ENCODE results near the gene TSEN2.

The TSEN2 gene

GRCh38 chr3:12556314-12556689 lies 72.0 kb downstream of the TSEN2 start:
- CTCF ChIA-PET = no interaction called here
- DNase-seq = no peak
- peak overlapping the region; percentile 95 for H3K27ac Mint-ChIP-seq
- peak overlapping the region; percentile 82 for H3K4me3 Mint-ChIP-seq
- no peaks in the 10 kb centered on the region for H3K36me3 Mint-ChIP-seq
- peaks cover 56% of the 10 kb centered on the region for H3K4me1 Mint-ChIP-seq
- peaks cover 40% of the 10 kb centered on the region for H3K27me3 Mint-ChIP-seq
- H3K9me3 Mint-ChIP-seq = no peaks in the 10 kb centered on the region

GRCh38 chr3:12556690-12557472 lies 72.6 kb downstream of the TSEN2 start, which contains the start of gene MKRN2:
TSS of gene MKRN2 (plus strand) at chr3:12557087. CDS start at chr3:12557151, 64 bp downstream.
- CTCF ChIA-PET = no interaction called here
- H3K27me3 Mint-ChIP-seq = peaks cover 35% of the 10 kb centered on the region
- H3K4me1 Mint-ChIP-seq = peaks cover 58% of the 10 kb centered on the region
- H3K27ac Mint-ChIP-seq = peak within 1 kb of the TSS; percentile 95
- peak within 1 kb of the TSS; percentile 82 for H3K4me3 Mint-ChIP-seq
- no peaks in the 10 kb centered on the region for H3K9me3 Mint-ChIP-seq
- peak; percentile 87 for DNase-seq
- no peaks in the 10 kb centered on the region for H3K36me3 Mint-ChIP-seq

GRCh38 chr3:12557473-12558100 lies 73.3 kb downstream of the TSEN2 start:
- H3K27me3 Mint-ChIP-seq = peaks cover 28% of the 10 kb centered on the region
- H3K4me1 Mint-ChIP-seq = peaks cover 60% of the 10 kb centered on the region
- no peaks in the 10 kb centered on the region for H3K36me3 Mint-ChIP-seq
- peak overlapping the region; percentile 82 for H3K4me3 Mint-ChIP-seq
- CTCF ChIA-PET = interaction anchor here (1.7 kb wide), 1 partner anchor 20 kb away, joined by 6 read pairs; no protein-coding TSS in a partner anchor
- H3K9me3 Mint-ChIP-seq = no peaks in the 10 kb centered on the region
- H3K27ac Mint-ChIP-seq = peak overlapping the region; percentile 95
- no peak for DNase-seq

GRCh38 chr3:12558706-12559105 lies 74.4 kb downstream of the TSEN2 start:
- H3K4me3 Mint-ChIP-seq = peak overlapping the region; percentile 82
- DNase-seq = no peak
- H3K27ac Mint-ChIP-seq = no peak overlapping the region
- no peaks in the 10 kb centered on the region for H3K9me3 Mint-ChIP-seq
- CTCF ChIA-PET = interaction anchor here (1.2 to 1.7 kb wide), 2 partner anchors 10 to 19 kb away, joined by 4 to 6 read pairs; no protein-coding TSS in a partner anchor
- H3K27me3 Mint-ChIP-seq = peaks cover 20% of the 10 kb centered on the region
- H3K4me1 Mint-ChIP-seq = peaks cover 57% of the 10 kb centered on the region
- peaks cover under 1% of the 10 kb centered on the region for H3K36me3 Mint-ChIP-seq

GRCh38 chr3:12559520-12559919 lies 75.2 kb downstream of the TSEN2 start:
- CTCF ChIA-PET = interaction anchor here (1.2 to 1.7 kb wide), 2 partner anchors 9 to 18 kb away, joined by 4 to 6 read pairs; no protein-coding TSS in a partner anchor
- Mint-ChIP-seq H3K27me3 (peaks cover 13% of the 10 kb centered on the region), H3K9me3 (no peaks in the 10 kb centered on the region), H3K27ac (no peak overlapping the region), H3K36me3 (peaks cover 4% of the 10 kb centered on the region), H3K4me1 (peaks cover 51% of the 10 kb centered on the region), H3K4me3 (no peak overlapping the region)
- DNase-seq = no peak

- H3K9me3 Mint-ChIP-seq = peaks cover 2% of the 10 kb centered on the region
- H3K4me1 Mint-ChIP-seq = peaks cover 47% of the 10 kb centered on the region
- DNase-seq = no peak
- peaks cover 6% of the 10 kb centered on the region for H3K27me3 Mint-ChIP-seq
- peaks cover 12% of the 10 kb centered on the region for H3K36me3 Mint-ChIP-seq
- no peak overlapping the region for H3K4me3 Mint-ChIP-seq
- CTCF ChIA-PET = no interaction called here
- peak overlapping the region; percentile 64 for H3K27ac Mint-ChIP-seq
These were observed 76.4 kb downstream of the TSEN2 start for GRCh38 chr3:12560505-12561190.

GRCh38 chr3:12561397-12561796 lies 77.1 kb downstream of the TSEN2 start:
- Mint-ChIP-seq H3K36me3 (peaks cover 16% of the 10 kb centered on the region), H3K4me3 (no peak overlapping the region), H3K9me3 (peaks cover 6% of the 10 kb centered on the region), H3K4me1 (peaks cover 46% of the 10 kb centered on the region), H3K27ac (no peak overlapping the region), H3K27me3 (peaks cover 4% of the 10 kb centered on the region)
- DNase-seq = no peak
- CTCF ChIA-PET = interaction anchor here (0.6 kb wide), 1 partner anchor 46 kb away, joined by 5 read pairs; no protein-coding TSS in a partner anchor

- DNase-seq = no peak
- Mint-ChIP-seq H3K36me3 (peaks cover 24% of the 10 kb centered on the region), H3K9me3 (peaks cover 11% of the 10 kb centered on the region), H3K4me1 (peaks cover 48% of the 10 kb centered on the region), H3K4me3 (no peak overlapping the region), H3K27ac (no peak overlapping the region), H3K27me3 (no peaks in the 10 kb centered on the region)
- CTCF ChIA-PET = interaction anchor here (0.6 kb wide), 1 partner anchor 10 kb away, joined by 4 read pairs; no protein-coding TSS in a partner anchor
These were observed 78.2 kb downstream of the TSEN2 start for GRCh38 chr3:12562451-12562850.

GRCh38 chr3:12566976-12567375 lies 82.7 kb downstream of the TSEN2 start:
- Mint-ChIP-seq H3K27ac (no peak overlapping the region), H3K9me3 (peaks cover 11% of the 10 kb centered on the region), H3K4me1 (peaks cover 13% of the 10 kb centered on the region), H3K4me3 (no peak overlapping the region), H3K36me3 (peaks cover 56% of the 10 kb centered on the region), H3K27me3 (no peaks in the 10 kb centered on the region)
- DNase-seq = no peak
- CTCF ChIA-PET = interaction anchor here (0.6 kb wide), 1 partner anchor 11 kb away, joined by 3 read pairs; no protein-coding TSS in a partner anchor

GRCh38 chr3:12568747-12569146 lies 84.5 kb downstream of the TSEN2 start:
- no peak for DNase-seq
- Mint-ChIP-seq H3K36me3 (peaks cover 67% of the 10 kb centered on the region), H3K27me3 (no peaks in the 10 kb centered on the region), H3K4me1 (peaks cover 12% of the 10 kb centered on the region), H3K9me3 (peaks cover 11% of the 10 kb centered on the region), H3K27ac (no peak overlapping the region), H3K4me3 (no peak overlapping the region)
- CTCF ChIA-PET = interaction anchor here (1.9 kb wide), 1 partner anchor 10 kb away, joined by 4 read pairs; no protein-coding TSS in a partner anchor

- peaks cover 72% of the 10 kb centered on the region for H3K36me3 Mint-ChIP-seq
These were observed 85.6 kb downstream of the TSEN2 start for GRCh38 chr3:12569836-12570235.

GRCh38 chr3:12571986-12572385 lies 87.7 kb downstream of the TSEN2 start:
- DNase-seq = no peak
- Mint-ChIP-seq H3K36me3 (peaks cover 74% of the 10 kb centered on the region), H3K9me3 (peaks cover under 1% of the 10 kb centered on the region), H3K4me1 (peaks cover 4% of the 10 kb centered on the region), H3K27ac (no peak overlapping the region), H3K4me3 (no peak overlapping the region), H3K27me3 (no peaks in the 10 kb centered on the region)
- CTCF ChIA-PET = no interaction called here

More at GRCh38 chr3:12569836-12570235, 85.6 kb downstream of the TSEN2 start:
- H3K9me3 Mint-ChIP-seq = peaks cover 11% of the 10 kb centered on the region
- peaks cover 12% of the 10 kb centered on the region for H3K4me1 Mint-ChIP-seq
- H3K27ac Mint-ChIP-seq = no peak overlapping the region
- no peaks in the 10 kb centered on the region for H3K27me3 Mint-ChIP-seq
- H3K4me3 Mint-ChIP-seq = no peak overlapping the region
- DNase-seq = no peak
- CTCF ChIA-PET = interaction anchor here (1.9 kb wide), 1 partner anchor 11 kb away, joined by 4 read pairs; no protein-coding TSS in a partner anchor

- no peaks in the 10 kb centered on the region for H3K27me3 Mint-ChIP-seq
- no peak for DNase-seq
- H3K9me3 Mint-ChIP-seq = no peaks in the 10 kb centered on the region
- H3K4me1 Mint-ChIP-seq = no peaks in the 10 kb centered on the region
- no peak overlapping the region for H3K27ac Mint-ChIP-seq
- no peak overlapping the region for H3K4me3 Mint-ChIP-seq
- CTCF ChIA-PET = no interaction called here
- H3K36me3 Mint-ChIP-seq = peaks cover 68% of the 10 kb centered on the region
These were observed 89.9 kb downstream of the TSEN2 start for GRCh38 chr3:12574131-12574530.

- Mint-ChIP-seq H3K27ac (no peak overlapping the region), H3K4me1 (no peaks in the 10 kb centered on the region), H3K4me3 (no peak overlapping the region), H3K36me3 (peaks cover 69% of the 10 kb centered on the region), H3K27me3 (no peaks in the 10 kb centered on the region), H3K9me3 (no peaks in the 10 kb centered on the region)
- CTCF ChIA-PET = interaction anchor here (0.8 kb wide), 1 partner anchor 10 kb away, joined by 3 read pairs; no protein-coding TSS in a partner anchor
- no peak for DNase-seq
These were observed 90.4 kb downstream of the TSEN2 start for GRCh38 chr3:12574661-12575060.

Data from activated naive CD4-positive, alpha-beta T cell treated with anti-CD3 and anti-CD28 coated beads, Interleukin-2, amount 10 ng/mL, durations not matched to agents 7 days and 5 days (primary cell).